ENCODE results near the gene RNF126. TPM values are rescaled to one million over a fixed set of nuclear protein-coding genes. Genes with fewer than 3 reads are reported as not detected.
"Not testable (repeated sequence)": the region's sequence is repeated elsewhere in the genome, so short reads cannot be mapped to it uniquely, and the experiment has no call there.

Gene RNF126
- total RNA-seq, 4 donors from 2014 or later = 96.6 to 156 (median 126) TPM

- DNase-seq (ENCODE audit: low spot score in 2 of 2) = no peak
- TF ChIP-seq POLR2A (IDR thresholded peaks at IDR 0.05) = no peak
- no peak for TF ChIP-seq CTCF (IDR thresholded peaks at IDR 0.05)
- H3K4me3 ChIP-seq (ENCODE audit: low read depth, poor library complexity, severe bottlenecking) = peak overlapping the region; percentile 21
- intact Hi-C loops (cut with DNase I; ENCODE audit: low total_unique reads) = no loop called here
- 18 to 23% methylated on average over 30 to 32 of the region's 32 CpGs for WGBS, 2 donors
Observed at GRCh38 chr19:633786-634639, 29.0 kb downstream of the RNF126 start.

- H3K4me3 ChIP-seq (ENCODE audit: low read depth, poor library complexity, severe bottlenecking) = peak within 1 kb of the TSS; percentile 85
- peak; percentile 98 to 100 for DNase-seq (ENCODE audit: low spot score in 2 of 2)
- TF ChIP-seq CTCF (IDR thresholded peaks at IDR 0.05) (no peak), POLR2A (IDR thresholded peaks at IDR 0.05) (no peak)
- intact Hi-C loops (cut with DNase I; ENCODE audit: low total_unique reads) = no loop called here
- WGBS, 2 donors = 0 to 1% methylated on average over 53 to 54 of the region's 67 CpGs
Observed at GRCh38 chr19:633068-633785, 29.8 kb downstream of the RNF126 start, which contains the start of gene POLRMT. POLRMT (minus strand) TSS chr19:633537; CDS start chr19:633512, 25 bp downstream.

- H3K4me3 ChIP-seq (ENCODE audit: low read depth, poor library complexity, severe bottlenecking) = peak overlapping the region; percentile 85
- intact Hi-C loops (cut with DNase I; ENCODE audit: low total_unique reads) = no loop called here
- no peak for TF ChIP-seq CTCF (IDR thresholded peaks at IDR 0.05)
- TF ChIP-seq POLR2A (IDR thresholded peaks at IDR 0.05) = no peak
- no peak for DNase-seq (ENCODE audit: low spot score in 2 of 2)
- WGBS, 2 donors = 1 to 2% methylated on average over 18 to 30 of the region's 35 CpGs
Observed at GRCh38 chr19:632579-633067, 30.4 kb downstream of the RNF126 start.

- 89 to 93% methylated on average over 30 of the region's 30 CpGs for WGBS, 2 donors
- intact Hi-C loops (cut with DNase I; ENCODE audit: low total_unique reads) = no loop called here
- TF ChIP-seq CTCF (IDR thresholded peaks at IDR 0.05) = no peak
- DNase-seq (ENCODE audit: low spot score in 2 of 2) = no peak
- H3K4me3 ChIP-seq (ENCODE audit: low read depth, poor library complexity, severe bottlenecking) = no peak overlapping the region
Observed at GRCh38 chr19:629961-630714, 32.9 kb downstream of the RNF126 start.

- DNase-seq (ENCODE audit: low spot score in 2 of 2); H3K4me3 ChIP-seq (ENCODE audit: low read depth, poor library complexity, severe bottlenecking); intact Hi-C loops (cut with DNase I; ENCODE audit: low total_unique reads): not testable (repeated sequence)
- WGBS, 2 donors = 84 to 88% methylated on average over 23 to 24 of the region's 25 CpGs
Observed at GRCh38 chr19:629515-629914, 33.5 kb downstream of the RNF126 start.
